ES-I3 (cell line): ENCODE data around the gene UCP3.

Source experiments
- H3K36me3 ChIP-seq: 2 replicates; pipeline ENCODE4 v1.6.1; 2013; ENCODE audit warnings: mild to moderate bottlenecking, low read length, control low read depth, moderate library complexity; ENCODE audit not compliant: insufficient read depth
- H3K4me1 ChIP-seq: 2 replicates; pipeline ENCODE4 v1.6.1; 2013; ENCODE audit warnings: mild to moderate bottlenecking, control low read depth, low read length; ENCODE audit not compliant: insufficient read depth
- H3K9ac ChIP-seq: 2 replicates; pipeline ENCODE4 v1.6.1; 2013; ENCODE audit warnings: low read depth, mild to moderate bottlenecking, low read length, moderate library complexity
- H3K9me3 ChIP-seq: 2 replicates; pipeline ENCODE4 v1.6.1; 2013; ENCODE audit warnings: mild to moderate bottlenecking, low read length, moderate library complexity; ENCODE audit not compliant: control insufficient read depth, insufficient read depth

UCP3 gene

DNA sequence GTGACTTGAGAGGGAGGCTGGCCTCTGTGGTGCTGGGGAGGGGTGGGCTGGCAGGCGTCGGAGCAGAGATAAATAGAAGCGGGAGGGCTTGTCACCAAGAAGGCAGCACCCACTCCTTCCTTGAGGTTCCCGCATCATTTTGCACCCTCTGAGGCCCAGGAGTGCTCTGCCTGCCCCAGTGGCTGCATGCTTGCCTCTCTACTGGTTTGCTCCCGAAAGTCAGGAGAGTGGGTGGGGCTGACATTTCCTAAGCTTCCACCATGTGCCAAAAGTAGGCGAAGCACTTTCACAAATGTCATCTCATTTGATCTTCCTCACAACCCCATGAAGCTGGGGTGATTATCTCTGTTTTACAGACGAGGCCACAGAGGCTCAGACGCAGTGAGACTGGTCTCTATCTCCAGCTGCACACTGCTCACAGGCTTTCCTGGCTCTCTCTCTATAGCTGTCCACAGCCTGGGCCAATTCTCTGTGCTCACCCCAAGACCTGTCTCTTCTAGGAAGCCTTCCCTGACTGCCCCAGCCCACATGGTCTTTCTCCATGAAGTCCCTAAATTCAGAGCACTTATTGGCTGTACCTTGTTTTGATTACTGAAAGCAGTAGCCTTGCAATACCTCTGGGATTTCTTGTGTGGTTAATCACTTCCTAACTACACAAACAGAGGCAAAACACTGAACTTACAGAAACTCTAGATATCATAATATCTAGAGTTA, 2.6 kb upstream of the UCP3 start:
- H3K36me3 ChIP-seq, result no peaks in the 10 kb centered on the region
- no peak overlapping the region for H3K9ac ChIP-seq
- no peaks in the 10 kb centered on the region for H3K9me3 ChIP-seq
- peaks cover 9% of the 10 kb centered on the region; the same call in 1 of the 2 replicates for H3K4me1 ChIP-seq

DNA sequence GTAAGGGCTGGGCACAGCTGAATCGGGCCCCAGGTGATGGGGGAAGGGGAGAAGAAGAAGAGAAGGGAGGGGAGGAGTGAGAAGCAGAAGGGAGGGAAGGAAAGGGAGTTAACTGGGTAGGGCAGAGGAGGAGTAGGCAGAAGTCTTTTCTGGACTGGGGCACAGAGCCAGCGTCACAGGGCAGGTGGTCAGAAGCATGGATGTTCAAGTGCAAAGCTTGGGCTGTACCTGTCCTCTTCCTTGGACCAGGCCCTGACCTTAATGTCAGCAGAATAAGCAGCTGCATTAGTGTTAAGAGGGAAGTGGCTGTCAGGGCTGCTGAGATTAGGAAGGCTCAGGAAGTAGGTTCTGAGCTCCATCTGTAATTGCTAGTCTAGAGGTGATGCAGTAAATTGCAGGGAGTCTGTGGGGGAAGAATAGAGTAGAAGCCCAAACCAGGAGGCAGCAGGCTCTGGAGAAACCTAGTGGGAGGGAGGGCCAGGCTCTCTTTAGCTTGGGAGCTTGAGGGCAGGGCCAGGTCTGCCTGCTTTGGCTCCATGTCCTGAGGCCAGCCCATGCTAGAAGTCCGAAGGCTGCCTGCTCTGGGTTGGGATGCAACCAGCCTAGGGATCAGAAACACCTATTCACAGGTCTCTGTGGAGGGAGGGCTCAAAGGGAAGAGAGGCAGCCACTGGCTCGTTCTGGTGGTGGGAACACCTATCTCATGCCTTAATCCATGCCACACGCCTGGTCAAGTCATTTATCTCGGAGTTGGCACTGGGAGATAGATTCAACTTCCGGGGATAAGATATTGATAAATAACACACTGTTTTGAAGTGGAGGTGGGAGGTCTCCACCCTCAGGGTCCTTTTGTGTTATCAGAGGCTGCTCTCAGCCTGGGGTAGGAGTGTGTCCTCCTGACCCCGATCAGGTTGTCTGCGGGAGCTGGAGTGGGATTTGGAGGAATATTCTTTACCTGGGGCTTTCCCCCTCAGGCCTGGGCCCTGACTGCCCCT, 1.7 kb upstream of the UCP3 start:
- Histone ChIP-seq H3K9me3 (no peaks in the 10 kb centered on the region), H3K9ac (no peak overlapping the region), H3K4me1 (peaks cover 9% of the 10 kb centered on the region; the same call in 1 of the 2 replicates), H3K36me3 (no peaks in the 10 kb centered on the region)

DNA sequence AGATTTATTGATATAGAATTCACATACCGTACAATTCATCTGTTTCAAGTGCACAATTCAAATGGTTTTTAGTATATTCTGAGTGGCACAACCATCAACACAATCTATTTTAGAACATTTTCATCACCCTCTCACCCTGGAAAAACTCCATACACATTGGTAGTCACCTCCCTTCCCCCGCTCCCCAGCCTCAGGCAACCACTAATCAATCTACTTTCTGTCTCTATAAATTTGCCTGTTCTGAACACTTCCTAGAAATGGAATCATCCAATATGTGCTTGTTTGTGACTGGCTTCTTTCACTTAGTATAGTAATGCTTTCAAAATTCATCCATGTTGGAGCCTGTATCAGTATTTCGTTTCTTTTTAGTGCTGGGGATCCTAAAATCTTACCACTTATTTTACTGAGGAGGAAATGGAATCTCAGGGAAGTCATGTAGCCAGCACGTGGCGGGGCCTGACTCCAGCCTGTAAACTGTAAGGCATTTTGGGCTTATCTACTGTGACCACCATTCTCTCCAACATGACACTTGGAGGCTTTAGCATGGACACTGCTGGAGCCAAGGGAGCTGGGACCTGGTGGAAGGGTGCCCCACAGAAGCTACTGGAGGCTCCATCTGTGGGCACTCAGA, 905 bp upstream of the UCP3 start:
- H3K9ac ChIP-seq, result no peak overlapping the region
- H3K4me1 ChIP-seq, result peaks cover 9% of the 10 kb centered on the region; the same call in 1 of the 2 replicates
- H3K9me3 ChIP-seq, result no peaks in the 10 kb centered on the region
- H3K36me3 ChIP-seq, result no peaks in the 10 kb centered on the region

DNA sequence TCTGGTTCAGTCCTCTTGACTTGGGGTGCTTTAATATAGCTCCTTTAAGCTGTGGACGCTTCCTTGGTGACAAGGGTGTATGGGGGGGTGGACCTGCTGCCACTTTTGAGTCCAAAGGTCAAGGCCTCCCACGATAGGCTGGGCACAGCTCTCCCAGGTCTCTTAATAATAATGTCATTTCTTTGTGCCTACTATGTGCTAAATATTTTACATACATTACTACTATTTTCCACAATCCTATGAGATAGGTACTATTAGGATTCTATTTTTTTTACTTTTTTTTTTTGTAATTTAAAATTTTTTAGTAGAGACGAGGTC, 304 bp upstream of the UCP3 start:
- Histone ChIP-seq H3K4me1 (peaks cover 9% of the 10 kb centered on the region; the same call in 1 of the 2 replicates), H3K9ac (no peak overlapping the region), H3K9me3 (no peaks in the 10 kb centered on the region), H3K36me3 (no peaks in the 10 kb centered on the region)

DNA sequence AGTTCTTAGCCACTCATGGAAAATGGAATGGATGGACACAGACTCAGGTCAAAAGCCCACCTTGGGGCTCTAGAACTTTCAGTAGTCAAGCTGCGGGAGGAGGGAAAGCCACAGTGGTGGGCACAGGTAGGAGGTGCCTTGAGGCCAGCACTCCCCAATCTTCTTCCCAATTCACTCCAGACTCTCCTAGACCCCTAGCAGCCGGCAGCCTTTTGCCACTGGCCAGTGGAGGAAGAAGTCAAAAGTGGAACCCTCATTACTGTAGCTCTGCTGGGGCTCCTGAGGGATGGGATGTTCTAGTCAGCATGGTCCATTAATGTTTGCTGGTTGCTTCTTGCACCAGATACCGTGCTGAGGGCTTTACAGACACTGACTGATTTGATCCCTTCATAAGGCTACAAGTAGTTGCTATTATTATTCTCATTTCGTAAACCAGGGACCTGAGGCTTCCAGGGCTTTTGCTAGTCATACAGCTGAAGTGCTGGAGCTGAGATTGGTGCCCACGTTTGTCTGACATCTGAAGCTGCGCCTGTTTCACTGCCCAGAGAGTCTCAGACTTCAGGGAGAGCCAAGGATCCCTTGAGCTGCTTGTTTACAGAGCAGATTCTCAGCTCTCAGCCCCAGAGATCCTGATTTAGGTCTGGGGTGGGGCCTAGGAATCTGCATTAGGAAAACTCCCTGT, 1.1 kb downstream of the UCP3 start:
- Histone ChIP-seq H3K9me3 (no peaks in the 10 kb centered on the region), H3K36me3 (no peaks in the 10 kb centered on the region; the same call in 1 of the 2 replicates), H3K9ac (no peak overlapping the region), H3K4me1 (peaks cover 9% of the 10 kb centered on the region; the same call in 1 of the 2 replicates)

DNA sequence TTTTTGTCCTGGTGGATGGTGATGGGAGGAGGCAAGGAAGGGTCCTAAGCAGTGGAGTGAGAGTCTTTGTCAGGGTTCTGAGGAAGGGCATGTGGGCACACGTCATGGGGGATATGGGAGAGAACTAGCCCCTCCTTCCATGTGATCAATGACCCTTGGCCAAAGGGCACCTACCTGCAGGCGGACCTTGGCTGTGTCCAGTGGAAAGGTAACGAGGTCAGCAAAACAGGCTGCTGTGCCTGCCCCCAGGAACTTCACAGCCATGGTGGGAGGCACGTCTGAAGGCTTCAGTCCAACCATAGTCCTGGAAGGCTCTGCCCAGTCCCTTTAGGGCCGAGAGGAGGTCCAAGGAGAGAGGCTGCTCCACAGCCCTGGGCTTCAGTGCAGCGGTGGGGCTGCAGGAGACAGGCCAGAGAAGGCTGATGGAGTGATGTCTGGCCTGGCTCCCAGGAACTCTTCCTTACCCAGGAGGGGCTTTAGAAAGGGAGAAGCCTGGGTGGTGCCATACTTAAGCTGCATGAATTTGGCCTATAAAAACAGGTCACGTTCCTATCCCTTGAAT, 2.1 kb downstream of the UCP3 start:
- no peak overlapping the region for H3K9ac ChIP-seq
- H3K36me3 ChIP-seq, result no peaks in the 10 kb centered on the region; the same call in 1 of the 2 replicates
- H3K4me1 ChIP-seq, result peaks cover 9% of the 10 kb centered on the region; the same call in 1 of the 2 replicates
- no peaks in the 10 kb centered on the region for H3K9me3 ChIP-seq

DNA sequence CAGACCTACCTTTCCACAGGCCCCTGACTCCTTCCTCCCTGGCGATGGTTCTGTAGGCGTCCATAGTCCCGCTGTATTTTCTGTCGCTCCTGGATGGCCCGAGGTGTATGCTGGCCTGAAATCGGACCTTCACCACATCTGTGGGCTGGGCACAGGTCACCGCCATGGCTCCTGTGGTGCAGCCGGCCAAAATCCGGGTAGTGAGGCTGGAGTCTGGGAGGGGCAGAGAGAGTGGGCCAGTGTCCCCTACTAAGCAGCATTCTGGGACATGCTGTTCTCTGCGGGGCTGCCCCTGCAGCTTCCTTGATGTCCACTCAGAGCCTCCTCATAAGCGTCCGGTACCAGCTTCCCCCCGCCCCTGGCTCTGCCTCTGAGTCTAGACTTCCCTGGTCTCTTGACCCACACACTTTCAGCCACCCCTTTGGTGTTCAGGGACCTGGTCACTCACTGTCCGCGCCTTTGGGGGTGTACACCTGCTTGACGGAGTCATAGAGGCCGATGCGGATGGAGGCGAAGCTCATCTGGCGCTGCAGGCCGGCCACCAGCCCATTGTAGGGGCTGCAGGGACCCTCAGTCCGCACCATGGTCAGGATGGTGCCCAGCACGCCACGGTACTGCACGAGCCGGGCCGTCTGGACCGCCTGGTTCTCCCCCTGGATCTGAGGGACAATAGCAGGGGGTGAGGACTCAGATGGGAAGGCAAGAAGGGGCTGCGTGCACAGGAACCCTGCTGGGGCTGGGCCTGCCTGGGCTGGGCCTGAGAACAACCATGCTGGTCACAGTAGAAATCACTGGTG, 3.0 kb downstream of the UCP3 start:
- Histone ChIP-seq H3K9me3 (no peaks in the 10 kb centered on the region), H3K9ac (no peak overlapping the region), H3K4me1 (peaks cover 9% of the 10 kb centered on the region; the same call in 1 of the 2 replicates), H3K36me3 (no peaks in the 10 kb centered on the region; the same call in 1 of the 2 replicates)

DNA sequence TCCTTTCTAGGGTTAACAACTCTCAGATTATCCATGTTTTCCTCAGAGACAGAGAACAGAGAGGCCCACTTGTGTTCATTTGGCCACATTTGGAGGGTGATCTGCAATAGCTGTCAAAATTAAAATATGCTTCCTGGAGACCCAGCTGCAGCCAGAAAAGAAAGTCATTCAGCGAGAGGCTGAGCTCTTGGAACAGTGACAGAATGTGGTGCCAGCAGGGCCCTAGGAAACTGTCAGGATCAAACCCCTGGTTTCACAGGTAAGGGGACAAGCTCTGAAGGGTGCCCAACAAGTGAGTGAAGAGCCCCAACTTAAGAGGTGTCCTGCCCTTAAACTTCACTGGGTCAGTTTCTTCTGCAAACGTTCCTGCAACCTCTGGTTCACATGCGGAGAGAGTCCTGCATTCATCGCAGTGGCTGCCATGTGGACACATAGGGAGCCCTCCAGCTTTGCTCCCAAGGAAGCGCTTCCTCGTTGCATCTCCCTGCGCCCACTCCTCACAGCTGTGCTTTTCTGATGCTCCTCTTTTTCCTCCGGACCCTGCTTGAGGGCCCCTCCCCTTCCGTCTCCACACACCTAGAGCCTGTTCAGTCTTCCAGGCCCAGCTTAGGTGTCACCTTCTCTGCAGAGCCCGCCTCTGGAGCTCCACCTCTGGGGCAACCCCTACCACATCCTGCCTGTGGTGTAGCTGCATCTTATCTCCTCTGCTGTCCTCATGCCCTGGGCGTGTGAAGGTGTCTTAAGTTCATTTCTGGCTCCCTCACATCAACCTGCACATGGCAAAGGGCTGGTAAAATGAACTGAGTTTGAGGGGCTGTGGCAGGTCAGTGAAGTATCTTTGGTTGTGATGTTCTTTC, 3.9 kb downstream of the UCP3 start:
- H3K9ac ChIP-seq, result no peak overlapping the region
- 0 out of 2 replicates have a peak, but pooled peaks cover 4% of the 10 kb centered on the region for H3K4me1 ChIP-seq
- H3K36me3 ChIP-seq, result no peaks in the 10 kb centered on the region; the same call in 1 of the 2 replicates
- no peaks in the 10 kb centered on the region for H3K9me3 ChIP-seq

DNA sequence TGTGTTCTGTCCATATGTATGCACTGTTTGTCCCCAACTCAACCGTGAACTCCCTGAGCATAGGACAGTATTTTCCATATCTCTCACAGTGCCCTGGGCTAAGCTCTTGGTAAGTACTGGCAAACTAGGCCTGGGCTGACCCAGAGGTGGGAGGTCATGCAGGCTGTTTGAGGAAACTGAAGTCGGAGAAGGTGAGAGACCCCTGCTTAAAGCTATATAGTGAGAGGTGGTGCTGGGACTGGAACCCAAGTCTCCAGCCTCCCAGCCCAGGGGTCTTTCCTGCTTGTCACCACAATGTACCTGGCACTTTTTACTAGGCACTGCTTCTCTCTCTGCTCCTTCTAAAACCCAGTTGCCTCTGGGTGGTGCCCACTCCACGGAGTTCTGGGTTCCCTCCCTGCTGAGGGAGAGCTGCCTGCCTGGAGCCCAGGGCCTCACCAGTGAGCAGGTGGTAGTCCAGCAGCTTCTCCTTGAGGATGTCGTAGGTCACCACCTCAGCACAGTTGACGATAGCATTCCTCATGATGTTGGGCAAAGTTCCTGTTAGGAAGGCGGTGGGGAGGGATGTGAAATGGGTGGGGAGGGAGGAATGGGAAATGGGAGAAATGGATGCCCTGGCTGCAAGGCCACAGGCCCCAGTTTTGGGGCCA, 4.7 kb downstream of the UCP3 start:
- Histone ChIP-seq H3K36me3 (no peaks in the 10 kb centered on the region; the same call in 1 of the 2 replicates), H3K9me3 (no peaks in the 10 kb centered on the region), H3K4me1 (no peaks in the 10 kb centered on the region), H3K9ac (no peak overlapping the region)

DNA sequence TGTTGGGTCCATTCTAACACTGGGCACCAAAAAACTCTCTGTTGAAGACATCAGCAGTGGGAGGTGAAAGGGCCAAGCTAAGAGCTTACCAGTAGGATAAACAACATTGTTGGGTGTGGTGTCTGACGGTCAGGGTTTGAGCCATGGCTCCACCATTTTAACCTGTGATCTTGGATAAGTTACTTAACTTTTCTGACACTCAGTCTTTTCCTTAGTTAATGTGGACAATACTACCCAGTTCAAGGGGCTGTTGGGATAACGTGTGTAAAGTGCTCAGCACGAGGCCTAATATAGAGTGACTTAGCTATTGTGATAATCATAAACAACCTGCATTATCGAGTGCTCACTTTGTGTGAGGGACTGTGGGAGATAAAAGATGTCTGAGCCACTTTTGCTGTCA, 6.1 kb downstream of the UCP3 start:
- H3K4me1 ChIP-seq, result no peaks in the 10 kb centered on the region
- H3K36me3 ChIP-seq, result no peaks in the 10 kb centered on the region; the same call in 1 of the 2 replicates
- H3K9ac ChIP-seq, result no peak overlapping the region
- H3K9me3 ChIP-seq, result no peaks in the 10 kb centered on the region

DNA sequence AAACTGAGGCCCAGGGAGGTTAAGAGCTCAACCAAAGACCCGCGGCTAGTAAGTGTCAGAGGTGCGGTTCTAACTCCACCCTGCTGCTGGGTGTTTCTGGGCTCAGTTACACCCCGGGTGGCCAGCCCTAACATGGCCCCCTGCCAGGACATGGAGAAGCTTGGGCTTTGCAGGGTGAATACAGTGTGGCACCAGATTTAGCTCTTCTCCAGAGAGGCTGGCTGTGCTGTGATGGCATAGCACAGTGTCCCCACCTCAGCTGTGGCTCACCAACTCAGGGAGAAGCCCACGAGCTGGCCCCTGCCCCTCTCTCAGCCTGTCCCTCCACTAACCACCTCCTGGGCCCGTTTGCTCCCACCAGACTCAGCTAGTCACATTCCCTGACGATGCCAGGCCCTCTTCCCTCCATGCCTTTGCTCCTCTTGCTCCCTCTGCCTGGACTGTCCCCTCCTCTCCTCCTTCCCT, 7.0 kb downstream of the UCP3 start:
- Histone ChIP-seq H3K36me3 (no peaks in the 10 kb centered on the region; the same call in 1 of the 2 replicates), H3K9ac (no peak overlapping the region), H3K9me3 (no peaks in the 10 kb centered on the region), H3K4me1 (no peaks in the 10 kb centered on the region)
